Measurements from ENCODE around the gene COL11A1. TPM values are rescaled to one million over a fixed set of nuclear protein-coding genes. Genes with fewer than 3 reads are reported as not detected.

The COL11A1 gene
- total and polyA plus RNA-seq, 2 of the 13 experiments (the other 11 are each of a cell fraction or from before 2014, with no cell fraction given) = not detected

DNA sequence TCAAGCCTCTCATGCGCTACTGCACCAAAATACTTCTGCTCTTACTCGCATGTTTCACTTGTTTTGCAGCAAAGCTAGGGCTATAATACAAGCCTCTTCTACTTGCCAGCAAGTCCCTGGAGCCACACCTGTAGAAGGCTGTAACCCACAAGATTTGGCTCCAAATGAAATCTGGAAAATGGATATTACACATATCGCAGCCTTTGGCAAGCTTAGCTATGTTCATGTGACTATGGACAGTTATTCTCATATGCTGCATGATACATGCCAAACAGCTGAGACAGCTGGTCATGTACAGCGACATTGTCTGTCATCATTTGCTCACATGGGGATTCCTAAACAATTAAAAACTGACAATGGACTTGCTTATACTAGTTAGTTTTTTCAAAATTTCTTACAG, 270.3 kb downstream of the COL11A1 start (continued):
- TF ChIP-seq, protein P1, sequence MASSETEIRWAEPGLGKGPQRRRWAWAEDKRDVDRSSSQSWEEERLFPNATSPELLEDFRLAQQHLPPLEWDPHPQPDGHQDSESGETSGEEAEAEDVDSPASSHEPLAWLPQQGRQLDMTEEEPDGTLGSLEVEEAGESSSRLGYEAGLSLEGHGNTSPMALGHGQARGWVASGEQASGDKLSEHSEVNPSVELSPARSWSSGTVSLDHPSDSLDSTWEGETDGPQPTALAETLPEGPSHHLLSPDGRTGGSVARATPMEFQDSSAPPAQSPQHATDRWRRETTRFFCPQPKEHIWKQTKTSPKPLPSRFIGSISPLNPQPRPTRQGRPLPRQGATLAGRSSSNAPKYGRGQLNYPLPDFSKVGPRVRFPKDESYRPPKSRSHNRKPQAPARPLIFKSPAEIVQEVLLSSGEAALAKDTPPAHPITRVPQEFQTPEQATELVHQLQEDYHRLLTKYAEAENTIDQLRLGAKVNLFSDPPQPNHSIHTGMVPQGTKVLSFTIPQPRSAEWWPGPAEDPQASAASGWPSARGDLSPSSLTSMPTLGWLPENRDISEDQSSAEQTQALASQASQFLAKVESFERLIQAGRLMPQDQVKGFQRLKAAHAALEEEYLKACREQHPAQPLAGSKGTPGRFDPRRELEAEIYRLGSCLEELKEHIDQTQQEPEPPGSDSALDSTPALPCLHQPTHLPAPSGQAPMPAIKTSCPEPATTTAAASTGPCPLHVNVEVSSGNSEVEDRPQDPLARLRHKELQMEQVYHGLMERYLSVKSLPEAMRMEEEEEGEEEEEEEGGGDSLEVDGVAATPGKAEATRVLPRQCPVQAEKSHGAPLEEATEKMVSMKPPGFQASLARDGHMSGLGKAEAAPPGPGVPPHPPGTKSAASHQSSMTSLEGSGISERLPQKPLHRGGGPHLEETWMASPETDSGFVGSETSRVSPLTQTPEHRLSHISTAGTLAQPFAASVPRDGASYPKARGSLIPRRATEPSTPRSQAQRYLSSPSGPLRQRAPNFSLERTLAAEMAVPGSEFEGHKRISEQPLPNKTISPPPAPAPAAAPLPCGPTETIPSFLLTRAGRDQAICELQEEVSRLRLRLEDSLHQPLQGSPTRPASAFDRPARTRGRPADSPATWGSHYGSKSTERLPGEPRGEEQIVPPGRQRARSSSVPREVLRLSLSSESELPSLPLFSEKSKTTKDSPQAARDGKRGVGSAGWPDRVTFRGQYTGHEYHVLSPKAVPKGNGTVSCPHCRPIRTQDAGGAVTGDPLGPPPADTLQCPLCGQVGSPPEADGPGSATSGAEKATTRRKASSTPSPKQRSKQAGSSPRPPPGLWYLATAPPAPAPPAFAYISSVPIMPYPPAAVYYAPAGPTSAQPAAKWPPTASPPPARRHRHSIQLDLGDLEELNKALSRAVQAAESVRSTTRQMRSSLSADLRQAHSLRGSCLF (CRISPR knock-in tag; IDR thresholded peaks at IDR 0.05; ENCODE audit: borderline replicate concordance) = no peak
- TF ChIP-seq, protein P2, sequence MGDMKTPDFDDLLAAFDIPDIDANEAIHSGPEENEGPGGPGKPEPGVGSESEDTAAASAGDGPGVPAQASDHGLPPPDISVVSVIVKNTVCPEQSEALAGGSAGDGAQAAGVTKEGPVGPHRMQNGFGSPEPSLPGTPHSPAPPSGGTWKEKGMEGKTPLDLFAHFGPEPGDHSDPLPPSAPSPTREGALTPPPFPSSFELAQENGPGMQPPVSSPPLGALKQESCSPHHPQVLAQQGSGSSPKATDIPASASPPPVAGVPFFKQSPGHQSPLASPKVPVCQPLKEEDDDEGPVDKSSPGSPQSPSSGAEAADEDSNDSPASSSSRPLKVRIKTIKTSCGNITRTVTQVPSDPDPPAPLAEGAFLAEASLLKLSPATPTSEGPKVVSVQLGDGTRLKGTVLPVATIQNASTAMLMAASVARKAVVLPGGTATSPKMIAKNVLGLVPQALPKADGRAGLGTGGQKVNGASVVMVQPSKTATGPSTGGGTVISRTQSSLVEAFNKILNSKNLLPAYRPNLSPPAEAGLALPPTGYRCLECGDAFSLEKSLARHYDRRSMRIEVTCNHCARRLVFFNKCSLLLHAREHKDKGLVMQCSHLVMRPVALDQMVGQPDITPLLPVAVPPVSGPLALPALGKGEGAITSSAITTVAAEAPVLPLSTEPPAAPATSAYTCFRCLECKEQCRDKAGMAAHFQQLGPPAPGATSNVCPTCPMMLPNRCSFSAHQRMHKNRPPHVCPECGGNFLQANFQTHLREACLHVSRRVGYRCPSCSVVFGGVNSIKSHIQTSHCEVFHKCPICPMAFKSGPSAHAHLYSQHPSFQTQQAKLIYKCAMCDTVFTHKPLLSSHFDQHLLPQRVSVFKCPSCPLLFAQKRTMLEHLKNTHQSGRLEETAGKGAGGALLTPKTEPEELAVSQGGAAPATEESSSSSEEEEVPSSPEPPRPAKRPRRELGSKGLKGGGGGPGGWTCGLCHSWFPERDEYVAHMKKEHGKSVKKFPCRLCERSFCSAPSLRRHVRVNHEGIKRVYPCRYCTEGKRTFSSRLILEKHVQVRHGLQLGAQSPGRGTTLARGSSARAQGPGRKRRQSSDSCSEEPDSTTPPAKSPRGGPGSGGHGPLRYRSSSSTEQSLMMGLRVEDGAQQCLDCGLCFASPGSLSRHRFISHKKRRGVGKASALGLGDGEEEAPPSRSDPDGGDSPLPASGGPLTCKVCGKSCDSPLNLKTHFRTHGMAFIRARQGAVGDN (CRISPR knock-in tag; IDR thresholded peaks at IDR 0.05) = no peak
- TF ChIP-seq ZNF251 (CRISPR knock-in tag; IDR thresholded peaks at IDR 0.05) (no peak), SRF (IDR thresholded peaks at IDR 0.05; ENCODE audit: low read depth, low read length) (no peak), HCFC1 (IDR thresholded peaks at IDR 0.05; ENCODE audit: low read depth, low read length) (no peak)
- TF ChIP-seq, protein P3, sequence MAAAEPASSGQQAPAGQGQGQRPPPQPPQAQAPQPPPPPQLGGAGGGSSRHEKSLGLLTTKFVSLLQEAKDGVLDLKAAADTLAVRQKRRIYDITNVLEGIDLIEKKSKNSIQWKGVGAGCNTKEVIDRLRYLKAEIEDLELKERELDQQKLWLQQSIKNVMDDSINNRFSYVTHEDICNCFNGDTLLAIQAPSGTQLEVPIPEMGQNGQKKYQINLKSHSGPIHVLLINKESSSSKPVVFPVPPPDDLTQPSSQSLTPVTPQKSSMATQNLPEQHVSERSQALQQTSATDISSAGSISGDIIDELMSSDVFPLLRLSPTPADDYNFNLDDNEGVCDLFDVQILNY (CRISPR knock-in tag; conservative IDR thresholded peaks at IDR 0.05) = no peak
